ENCODE measurements around the gene MORF4L1.
A peak's percentile ranks its signal among the peaks of the same experiment; 100 is the strongest.

The MORF4L1 gene

GRCh38 chr15:78933823-78934654 lies 61.3 kb downstream of the MORF4L1 start:
- no peaks in the 10 kb centered on the region for H3K9me3 ChIP-seq (ENCODE audit: insufficient read depth, low read depth, low read length)
- TF ChIP-seq EZH2phosphoT487 (IDR thresholded peaks at IDR 0.05; ENCODE audit: borderline replicate concordance) (no peak), CTCF (conservative IDR thresholded peaks at IDR 0.05; ENCODE audit: low read length) (no peak)
- no peak overlapping the region for H3K4me3 ChIP-seq (ENCODE audit: low read length, poor library complexity, severe bottlenecking)
- H2AFZ ChIP-seq (ENCODE audit: low read length), result no peak overlapping the region
- H3K9ac ChIP-seq (ENCODE audit: low read depth, low read length, poor library complexity, severe bottlenecking), result no peak overlapping the region
- H3K4me1 ChIP-seq (ENCODE audit: insufficient read depth, low read length, poor library complexity, severe bottlenecking), result peaks cover 31% of the 10 kb centered on the region
- H3F3A ChIP-seq (ENCODE audit: low read depth), result no peaks in the 10 kb centered on the region
- H3K79me2 ChIP-seq (ENCODE audit: insufficient read depth, low read length), result no peaks in the 10 kb centered on the region; the same call in 1 of the 2 replicates
- no peaks in the 10 kb centered on the region for H3K36me3 ChIP-seq (ENCODE audit: insufficient read depth, low read length)
- H4K20me1 ChIP-seq (ENCODE audit: insufficient read depth, low read length, poor library complexity, severe bottlenecking), result no peaks in the 10 kb centered on the region
- H3K9me2 ChIP-seq (replicated peaks; ENCODE audit: low read depth, low read length), result no peaks in the 10 kb centered on the region
- H3K4me2 ChIP-seq (ENCODE audit: low read depth, low read length, poor library complexity, severe bottlenecking), result no peak overlapping the region
- no peaks in the 10 kb centered on the region for H3K27me3 ChIP-seq (ENCODE audit: insufficient read depth, low read length, poor library complexity, severe bottlenecking)

GRCh38 chr15:78934655-78935023 lies 61.9 kb downstream of the MORF4L1 start:
- no peaks in the 10 kb centered on the region for H3K9me3 ChIP-seq (ENCODE audit: insufficient read depth, low read depth, low read length)
- H3K4me2 ChIP-seq (ENCODE audit: low read depth, low read length, poor library complexity, severe bottlenecking), result no peak overlapping the region
- TF ChIP-seq EZH2phosphoT487 (IDR thresholded peaks at IDR 0.05; ENCODE audit: borderline replicate concordance) (no peak), CTCF (conservative IDR thresholded peaks at IDR 0.05; ENCODE audit: low read length) (no peak)
- no peaks in the 10 kb centered on the region for H3K27me3 ChIP-seq (ENCODE audit: insufficient read depth, low read length, poor library complexity, severe bottlenecking)
- H3K9me2 ChIP-seq (replicated peaks; ENCODE audit: low read depth, low read length), result no peaks in the 10 kb centered on the region
- H4K20me1 ChIP-seq (ENCODE audit: insufficient read depth, low read length, poor library complexity, severe bottlenecking), result no peaks in the 10 kb centered on the region
- no peaks in the 10 kb centered on the region for H3F3A ChIP-seq (ENCODE audit: low read depth)
- no peaks in the 10 kb centered on the region for H3K36me3 ChIP-seq (ENCODE audit: insufficient read depth, low read length)
- H2AFZ ChIP-seq (ENCODE audit: low read length), result no peak overlapping the region
- no peaks in the 10 kb centered on the region; the same call in 1 of the 2 replicates for H3K79me2 ChIP-seq (ENCODE audit: insufficient read depth, low read length)
- H3K9ac ChIP-seq (ENCODE audit: low read depth, low read length, poor library complexity, severe bottlenecking), result no peak overlapping the region
- H3K4me3 ChIP-seq (ENCODE audit: low read length, poor library complexity, severe bottlenecking), result no peak overlapping the region
- peaks cover 36% of the 10 kb centered on the region for H3K4me1 ChIP-seq (ENCODE audit: insufficient read depth, low read length, poor library complexity, severe bottlenecking)

GRCh38 chr15:78937132-78937739 lies 64.5 kb downstream of the MORF4L1 start:
- H3K4me1 ChIP-seq (ENCODE audit: insufficient read depth, low read length, poor library complexity, severe bottlenecking), result peaks cover 31% of the 10 kb centered on the region
- H3K4me2 ChIP-seq (ENCODE audit: low read depth, low read length, poor library complexity, severe bottlenecking), result peak overlapping the region; percentile 71
- peak overlapping the region; percentile 5; the same call in 1 of the 2 replicates for H2AFZ ChIP-seq (ENCODE audit: low read length)
- peak overlapping the region; percentile 64 for H3K4me3 ChIP-seq (ENCODE audit: low read length, poor library complexity, severe bottlenecking)
- no peaks in the 10 kb centered on the region for H3K9me2 ChIP-seq (replicated peaks; ENCODE audit: low read depth, low read length)
- TF ChIP-seq CTCF (conservative IDR thresholded peaks at IDR 0.05; ENCODE audit: low read length) (no peak), EZH2phosphoT487 (IDR thresholded peaks at IDR 0.05; ENCODE audit: borderline replicate concordance) (no peak)
- H3K27me3 ChIP-seq (ENCODE audit: insufficient read depth, low read length, poor library complexity, severe bottlenecking), result no peaks in the 10 kb centered on the region
- H3K36me3 ChIP-seq (ENCODE audit: insufficient read depth, low read length), result no peaks in the 10 kb centered on the region
- no peaks in the 10 kb centered on the region for H3F3A ChIP-seq (ENCODE audit: low read depth)
- peak overlapping the region; percentile 68 for H3K9ac ChIP-seq (ENCODE audit: low read depth, low read length, poor library complexity, severe bottlenecking)
- H3K9me3 ChIP-seq (ENCODE audit: insufficient read depth, low read depth, low read length), result no peaks in the 10 kb centered on the region
- no peaks in the 10 kb centered on the region; the same call in 1 of the 2 replicates for H3K79me2 ChIP-seq (ENCODE audit: insufficient read depth, low read length)
- H4K20me1 ChIP-seq (ENCODE audit: insufficient read depth, low read length, poor library complexity, severe bottlenecking), result no peaks in the 10 kb centered on the region
